NCI-H2029 (cell line): ENCODE measurements around the gene BRPF1.
A peak's percentile ranks its signal among the peaks of the same experiment; 100 is the strongest.

ENCODE experiments used
- DNase-seq: peaks from one replicate; lab custom pipeline; 2025; lab: John Stamatoyannopoulos, UW

BRPF1 gene

DNA sequence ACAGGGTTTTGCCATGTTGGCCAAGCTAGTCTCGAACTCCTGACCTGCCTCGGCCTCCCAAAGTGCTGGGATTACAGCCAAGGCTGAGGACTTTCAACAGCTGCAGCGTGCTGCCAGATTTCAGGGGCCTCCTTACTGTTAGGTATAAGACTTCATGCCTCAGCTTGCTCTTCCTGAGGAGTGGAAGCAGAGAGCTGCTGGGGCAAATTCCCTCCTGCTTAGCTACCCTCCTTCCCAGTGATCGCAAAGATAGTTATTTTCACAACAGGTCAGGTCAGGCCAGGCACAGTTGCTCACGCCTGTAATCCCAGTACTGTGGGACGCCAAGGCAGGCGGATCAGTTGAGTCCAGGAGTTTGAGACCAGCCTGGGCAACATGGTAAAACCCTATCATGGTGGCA, 30.5 kb upstream of the BRPF1 start:
- no peak for DNase-seq

DNA sequence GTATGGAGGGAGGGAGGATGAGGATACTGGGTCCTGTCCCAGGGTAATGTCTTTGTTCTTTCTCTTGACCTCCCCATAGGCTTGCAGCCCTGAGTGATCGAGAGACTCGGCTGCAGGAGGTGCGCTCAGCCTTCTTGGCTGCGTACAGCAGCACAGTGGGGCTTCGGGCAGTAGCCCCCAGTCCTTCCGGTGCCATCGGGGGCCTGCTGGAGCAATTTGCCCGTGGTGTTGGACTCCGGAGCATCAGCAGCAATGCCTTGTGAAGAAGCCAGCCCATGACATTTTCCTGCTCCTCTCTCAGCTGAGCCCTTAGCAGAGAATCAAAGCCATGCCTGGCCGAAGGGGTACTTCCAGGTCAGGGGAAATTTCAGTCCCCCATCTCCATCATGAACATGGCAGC, 29.8 kb upstream of the BRPF1 start:
- DNase-seq, result no peak

DNA sequence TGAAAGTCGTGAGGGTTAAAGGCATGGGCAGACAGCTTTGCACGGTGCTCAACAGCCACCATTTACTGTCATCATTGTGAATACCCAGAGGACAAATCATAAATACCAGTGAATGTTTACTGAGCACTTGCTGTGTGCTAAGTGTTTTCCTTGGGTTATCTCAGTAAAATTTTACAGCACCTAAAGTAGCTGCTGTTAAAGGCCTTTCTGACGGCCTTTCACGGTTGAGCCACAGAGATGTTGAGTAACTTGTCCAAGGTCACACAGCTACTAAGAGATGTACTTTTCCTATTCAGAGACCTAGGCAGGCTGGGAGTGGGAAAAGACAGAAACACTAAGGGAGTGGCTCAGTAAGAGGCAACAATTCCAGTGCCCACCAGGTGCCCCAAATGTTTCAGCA, 28.3 kb upstream of the BRPF1 start:
- DNase-seq, result no peak

DNA sequence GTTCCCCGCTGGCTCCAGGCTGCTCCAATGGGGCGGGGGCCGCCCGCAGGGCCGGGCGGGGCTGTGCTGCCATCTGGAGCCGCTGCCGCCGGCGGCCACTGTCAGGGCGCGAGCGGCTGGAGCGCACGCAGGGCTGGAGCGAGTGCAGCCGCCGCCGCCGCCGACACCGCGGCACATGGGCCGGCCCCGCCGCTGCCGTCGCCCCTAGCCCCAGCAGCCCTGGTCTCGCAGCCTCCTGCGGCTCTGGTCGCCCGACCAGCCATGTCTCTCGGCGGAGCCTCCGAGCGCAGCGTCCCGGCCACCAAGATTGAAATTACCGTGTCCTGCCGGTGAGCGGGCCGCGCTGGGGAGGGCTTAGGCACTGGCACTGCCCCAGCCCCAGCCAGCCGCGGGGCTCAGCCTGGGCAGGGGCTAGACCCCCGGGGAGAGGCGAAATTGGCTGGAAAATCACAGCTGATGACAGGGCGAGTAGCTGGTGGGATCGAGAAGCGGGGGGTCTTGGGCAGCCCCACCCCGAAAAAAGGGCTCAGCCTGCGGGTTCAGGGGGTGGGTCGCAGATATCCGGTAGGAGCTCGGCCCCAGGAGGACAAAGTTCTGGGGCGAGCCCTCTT, 27.7 kb upstream of the BRPF1 start, which contains the start of gene CPNE9:
Gene CPNE9 (plus strand): TSS at position 98 of the 611 bp plus-strand sequence. CDS start 164 bp downstream, at position 262.
- no peak for DNase-seq

DNA sequence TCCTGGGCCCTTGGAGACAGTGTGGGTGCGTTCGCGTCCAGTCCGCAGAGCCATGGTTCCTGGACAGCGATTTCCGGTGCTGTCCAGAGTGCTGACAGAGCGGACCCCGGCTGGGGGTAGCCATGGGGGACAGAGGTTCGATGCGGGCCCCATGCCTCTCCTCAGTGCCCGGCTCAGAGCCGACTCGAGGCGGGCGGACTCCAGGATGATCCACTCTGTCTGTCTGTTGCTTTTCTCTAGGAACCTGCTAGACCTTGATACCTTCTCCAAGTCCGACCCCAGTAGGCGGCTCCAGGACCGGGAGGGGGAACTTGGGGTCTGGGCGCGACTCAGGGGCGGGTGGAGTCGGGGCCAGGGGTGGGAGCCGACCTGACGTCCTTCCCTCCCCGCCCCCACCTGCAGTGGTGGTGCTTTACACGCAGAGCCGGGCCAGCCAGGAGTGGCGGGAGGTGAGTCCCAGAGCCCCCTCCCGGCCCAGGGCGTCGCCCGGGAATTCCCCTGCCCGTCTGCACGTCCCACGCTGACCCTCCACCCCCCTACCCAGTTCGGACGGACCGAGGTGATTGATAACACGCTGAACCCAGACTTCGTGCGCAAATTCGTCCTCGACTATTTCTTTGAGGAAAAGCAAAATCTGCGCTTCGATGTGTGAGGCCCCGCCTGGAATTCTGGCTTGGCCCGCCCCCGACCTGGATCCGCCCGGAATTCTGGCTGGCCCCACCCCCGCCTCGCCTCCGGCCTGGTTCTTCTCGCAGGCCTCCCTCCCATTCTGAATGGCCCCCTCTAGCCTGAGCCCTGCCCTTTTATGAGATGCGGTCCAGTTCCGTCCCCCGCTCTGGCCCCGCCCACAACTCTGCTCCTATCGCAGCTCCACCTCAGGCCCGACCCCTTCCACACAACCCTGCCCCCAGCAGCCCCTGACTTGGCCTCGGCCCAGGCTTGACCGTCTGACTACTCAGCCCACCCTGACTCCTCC, 26.9 kb upstream of the BRPF1 start:
- peak; percentile 73 for DNase-seq

DNA sequence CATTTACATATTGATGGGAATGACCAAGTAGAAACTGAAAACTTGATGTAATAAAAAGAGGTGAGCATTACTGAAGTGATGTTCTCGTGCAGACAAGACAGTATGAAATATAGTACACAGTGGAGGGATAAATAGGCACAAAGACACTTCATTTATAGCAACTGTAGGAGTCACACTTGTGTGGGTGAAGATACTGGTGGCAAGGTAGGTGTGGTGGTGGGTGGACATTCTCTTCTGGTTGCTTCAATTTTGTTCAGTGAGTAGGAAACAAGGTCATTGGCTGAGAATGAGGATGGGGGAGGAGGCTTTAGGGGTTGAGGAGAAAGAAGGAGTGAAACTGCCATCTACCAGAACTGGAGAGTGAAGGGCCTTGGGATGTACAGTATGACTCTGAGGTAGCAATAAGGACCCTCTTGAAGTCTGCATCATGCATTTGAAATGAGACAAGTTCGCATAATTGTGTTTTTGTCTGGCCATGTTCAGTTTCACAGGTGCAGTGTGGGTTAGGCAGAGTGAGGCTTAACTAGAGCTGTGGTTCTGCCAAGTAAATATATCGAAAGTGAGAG, 21.3 kb upstream of the BRPF1 start:
- no peak for DNase-seq

DNA sequence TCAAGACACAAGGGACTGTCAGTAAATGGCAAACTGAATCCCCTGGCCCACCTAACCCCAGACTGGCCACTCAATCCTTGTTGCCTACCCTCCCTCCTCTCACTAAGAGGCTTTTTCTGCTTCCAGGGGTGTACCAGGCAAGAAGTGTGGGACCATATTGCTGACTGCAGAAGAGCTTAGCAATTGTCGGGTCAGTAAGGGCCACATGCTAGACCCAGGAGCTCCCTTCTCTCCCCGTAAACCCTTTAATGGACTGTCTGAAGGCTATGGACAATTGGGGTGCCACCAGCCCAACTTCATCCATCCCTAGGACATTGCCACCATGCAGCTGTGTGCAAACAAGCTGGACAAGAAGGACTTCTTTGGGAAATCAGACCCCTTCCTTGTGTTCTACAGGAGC, 19.1 kb upstream of the BRPF1 start:
- no peak for DNase-seq

DNA sequence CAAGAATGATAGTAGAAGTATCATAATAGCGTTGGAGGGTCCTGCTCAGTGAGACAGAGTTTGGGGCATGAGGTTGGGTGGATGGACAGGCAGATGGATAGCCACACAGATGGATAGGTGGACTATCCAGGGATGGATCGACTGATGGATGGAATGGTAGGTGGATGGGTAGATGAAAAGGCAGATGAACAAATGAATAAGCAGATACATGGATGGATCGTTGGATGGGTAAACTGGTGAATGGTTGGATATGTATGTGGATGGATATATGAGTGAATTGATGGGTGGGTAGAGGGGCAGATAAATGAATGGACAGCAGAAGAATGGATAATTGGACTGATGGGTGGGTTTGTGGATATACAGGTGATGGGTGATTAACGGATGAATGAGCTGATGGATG, 18.4 kb upstream of the BRPF1 start:
- no peak for DNase-seq

DNA sequence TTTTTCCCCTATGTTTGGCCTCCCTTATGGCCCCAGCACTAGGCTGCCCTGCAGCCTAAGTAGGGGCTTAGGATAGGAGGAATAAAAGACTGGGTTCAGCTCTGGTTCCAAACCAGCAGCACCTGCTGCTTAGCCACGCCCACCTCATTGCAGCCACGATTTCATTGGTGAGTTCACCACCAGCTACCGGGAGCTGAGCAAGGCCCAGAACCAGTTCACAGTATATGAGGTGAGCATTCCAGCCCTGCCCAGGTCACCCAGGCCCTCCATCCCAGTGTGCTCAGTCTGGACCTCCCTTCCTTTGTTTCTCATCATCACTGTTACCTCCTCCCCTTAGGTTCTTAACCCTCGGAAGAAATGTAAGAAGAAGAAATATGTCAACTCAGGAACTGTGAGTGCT, 16.4 kb upstream of the BRPF1 start:
- no peak for DNase-seq

DNA sequence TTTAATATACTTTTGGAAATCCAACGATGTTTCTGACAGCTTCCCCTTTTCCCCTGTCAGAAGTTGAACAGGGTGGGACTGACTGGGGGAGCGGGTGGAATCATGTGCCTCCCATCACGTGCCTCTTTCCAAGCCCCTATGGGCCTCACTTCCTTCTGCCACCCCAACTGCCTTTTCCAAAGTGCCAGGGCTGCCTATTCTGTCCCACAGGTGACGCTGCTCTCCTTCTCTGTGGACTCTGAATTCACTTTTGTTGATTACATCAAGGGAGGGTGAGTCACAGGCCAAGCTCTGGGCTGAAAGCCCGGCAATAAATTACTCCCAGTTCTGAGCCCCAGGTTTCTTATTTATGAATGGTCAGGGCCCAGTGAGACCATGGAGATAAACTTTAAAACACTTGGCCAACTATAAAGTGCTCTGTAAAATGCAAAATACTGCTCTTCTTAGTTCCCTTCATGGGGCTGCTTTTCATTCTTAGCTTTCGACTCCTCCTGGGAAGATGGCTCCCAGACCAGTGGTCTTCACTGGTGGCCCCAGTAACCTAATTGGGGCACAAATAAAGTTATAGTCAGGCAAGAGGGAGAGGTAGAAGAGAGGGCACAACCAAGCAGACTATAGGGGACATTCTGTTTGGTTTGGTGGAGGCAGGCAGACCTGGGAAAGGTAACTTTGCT, 15.6 kb upstream of the BRPF1 start:
- no peak for DNase-seq

DNA sequence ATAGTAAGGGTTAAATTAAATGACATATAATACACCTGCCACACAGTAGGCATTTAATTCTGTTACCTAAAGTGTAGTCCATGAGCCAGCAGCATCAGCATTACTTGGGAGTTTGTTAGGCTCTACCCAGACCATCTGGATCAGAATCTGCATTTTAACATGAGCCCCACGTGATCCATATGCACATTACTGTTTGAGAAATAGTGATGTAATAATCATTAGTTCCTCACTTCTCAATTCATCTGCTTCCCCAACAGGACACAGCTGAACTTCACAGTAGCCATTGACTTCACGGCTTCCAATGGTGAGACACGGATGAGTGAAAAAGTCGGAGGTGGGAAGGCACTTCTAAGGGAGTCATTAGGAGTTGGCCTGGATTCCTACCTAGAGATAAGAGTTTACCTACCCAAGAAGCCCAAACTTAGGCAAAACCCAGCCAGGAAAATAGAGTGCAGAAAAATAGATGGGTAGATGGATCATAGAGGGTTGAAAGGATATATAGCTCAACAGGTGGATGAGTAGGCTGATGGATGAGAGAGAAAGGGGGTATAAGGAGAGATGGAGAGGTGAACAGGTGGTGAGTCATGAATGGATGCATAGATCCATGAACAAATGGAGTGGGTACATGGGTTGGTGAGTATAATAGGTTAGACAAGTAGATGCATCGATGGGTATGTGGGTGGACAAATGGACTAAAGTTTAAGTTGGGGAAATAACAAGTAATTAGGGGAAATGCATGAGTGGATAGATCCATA, 14.6 kb upstream of the BRPF1 start:
- no peak for DNase-seq

DNA sequence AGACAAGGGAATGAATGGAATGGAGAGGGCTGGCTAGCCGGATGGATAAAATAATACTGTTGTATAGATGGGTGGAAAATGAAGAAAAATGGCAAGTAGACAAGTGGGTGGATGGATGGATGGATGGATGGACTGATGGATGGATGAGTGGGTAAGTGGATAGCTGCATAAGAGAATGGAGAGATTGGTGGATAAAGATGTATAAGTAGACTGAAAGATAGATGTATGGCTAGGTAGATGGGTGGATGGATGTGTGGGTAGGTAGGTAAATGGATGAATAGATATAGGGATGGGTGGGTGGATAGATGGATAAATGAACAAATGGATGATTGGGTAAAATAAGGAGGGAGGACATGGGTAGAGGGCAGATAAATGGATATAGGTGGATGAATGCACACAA, 14.0 kb upstream of the BRPF1 start:
- no peak for DNase-seq

DNA sequence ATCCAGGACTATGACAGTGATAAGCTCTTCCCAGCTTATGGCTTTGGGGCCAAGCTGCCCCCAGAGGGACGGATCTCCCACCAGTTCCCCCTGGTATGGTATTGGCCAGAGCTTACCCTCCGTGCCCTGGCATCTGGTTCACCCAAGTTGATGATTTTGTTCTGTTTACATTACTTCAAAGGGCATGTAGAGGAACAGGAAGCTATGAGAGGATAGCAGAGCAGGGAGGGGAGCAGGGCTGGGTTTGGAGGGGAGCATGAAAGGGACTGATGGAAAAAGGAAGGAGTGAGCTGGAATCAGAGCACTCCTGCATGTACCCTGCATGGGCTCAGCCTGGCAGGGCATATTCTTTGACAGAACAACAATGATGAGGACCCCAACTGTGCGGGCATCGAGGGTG, 13.4 kb upstream of the BRPF1 start:
- no peak for DNase-seq

DNA sequence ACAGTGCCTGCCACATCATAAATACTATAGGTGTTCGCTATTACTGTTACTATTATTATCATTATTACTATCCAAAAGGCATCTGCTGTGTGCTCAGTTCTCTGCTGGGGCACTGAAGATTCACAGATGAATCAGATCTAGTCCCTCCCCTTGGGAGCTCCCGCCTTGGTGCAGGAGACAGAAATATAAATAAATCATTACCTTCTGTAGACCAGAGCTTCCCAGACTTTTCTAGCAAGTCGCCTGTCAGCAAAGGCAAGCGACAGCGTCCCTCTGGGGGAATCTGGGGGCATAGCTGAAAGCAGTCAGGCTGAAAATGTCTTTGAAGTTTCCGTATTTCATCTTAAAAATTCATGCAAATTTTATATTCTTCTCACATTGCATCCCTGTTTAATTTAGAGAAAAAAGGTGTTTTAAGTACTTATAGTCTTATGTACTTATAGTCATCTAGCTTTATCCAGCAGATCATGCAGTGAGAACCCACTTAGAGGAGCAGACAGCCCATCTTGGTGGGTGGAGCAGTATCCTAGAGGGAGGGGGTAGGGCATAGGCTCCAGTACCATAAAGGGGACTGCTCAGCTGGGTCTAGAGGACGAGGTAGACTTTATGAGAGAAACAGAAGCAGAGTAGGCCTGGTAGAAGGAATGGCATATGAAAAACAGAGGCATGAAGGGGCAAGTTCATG, 10.4 kb upstream of the BRPF1 start:
- DNase-seq, result no peak

DNA sequence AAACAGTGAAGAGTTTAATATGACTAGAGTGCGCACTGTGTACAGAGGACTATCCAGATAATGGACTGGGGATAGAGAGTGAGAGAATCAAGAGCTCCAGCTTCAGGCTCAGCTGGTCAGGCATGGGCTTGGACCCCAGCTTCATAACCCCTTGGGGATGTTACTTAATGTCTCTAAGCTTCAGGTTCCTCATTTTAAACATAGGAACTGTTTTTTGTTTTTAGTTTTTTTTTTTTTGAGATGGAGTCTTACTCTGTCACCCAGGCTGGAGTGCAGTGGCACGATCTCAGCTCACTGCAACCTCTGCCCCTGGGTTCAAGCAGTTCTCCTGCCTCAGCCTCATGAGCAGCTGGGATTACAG, 9.9 kb upstream of the BRPF1 start:
- no peak for DNase-seq

DNA sequence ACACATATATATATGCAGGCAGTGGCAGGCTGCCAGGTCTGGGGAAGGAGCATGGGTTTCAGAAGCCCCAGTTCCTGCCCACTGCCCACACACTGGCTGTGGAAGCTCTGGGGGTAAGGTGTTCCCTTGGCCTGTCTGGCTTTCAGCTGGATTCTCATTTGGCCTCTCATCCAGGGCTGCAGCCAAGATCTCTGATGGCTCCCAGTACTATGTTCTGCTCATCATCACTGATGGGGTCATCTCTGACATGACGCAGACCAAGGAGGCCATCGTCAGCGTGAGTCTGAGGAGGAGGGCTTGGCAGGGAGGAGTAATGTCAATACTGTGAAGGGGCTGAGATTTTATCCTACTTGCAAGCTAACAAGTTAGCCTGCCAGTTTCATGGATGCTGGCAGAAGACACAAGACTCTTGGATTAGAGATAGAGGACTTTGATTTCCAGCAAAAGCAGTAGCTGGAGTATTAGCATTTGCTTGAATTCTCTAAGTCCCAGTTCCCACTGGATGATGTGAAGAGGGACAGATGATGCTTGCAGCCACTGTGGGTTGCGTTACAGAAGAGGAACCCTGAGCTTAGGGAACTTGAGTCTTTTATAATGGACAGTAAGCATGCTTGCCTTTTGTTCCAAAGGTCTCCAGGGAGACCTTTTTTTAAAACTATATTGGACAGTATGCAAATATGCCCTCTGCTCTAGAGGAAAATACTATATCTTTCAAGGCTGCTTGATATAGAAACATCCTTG, 5.6 kb upstream of the BRPF1 start:
- DNase-seq, result no peak

DNA sequence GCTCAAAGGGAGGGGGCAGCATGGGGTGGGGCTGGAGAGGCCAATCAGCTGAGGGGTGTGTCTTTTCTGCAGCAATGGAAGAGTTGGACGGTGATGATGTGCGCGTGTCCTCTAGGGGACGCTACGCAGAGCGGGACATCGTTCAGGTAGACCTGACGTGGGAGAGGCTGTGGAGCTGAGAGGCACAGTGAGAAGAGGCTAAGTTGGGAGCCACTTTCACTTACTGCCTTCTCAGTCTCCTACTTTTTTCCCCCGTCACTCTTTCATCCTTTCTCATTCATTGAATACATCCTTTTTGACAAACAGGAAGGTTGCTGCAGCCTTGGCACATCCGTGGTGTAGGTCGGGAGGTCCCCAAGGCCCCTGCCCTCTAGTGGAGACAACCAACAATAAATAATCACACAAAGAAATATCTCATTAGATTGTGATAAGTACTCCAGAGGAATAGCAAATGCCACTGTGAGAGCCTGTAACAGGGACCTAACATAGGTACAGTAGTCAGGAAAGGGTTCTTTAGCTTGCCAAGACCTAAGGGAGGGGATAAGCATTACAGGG, 4.4 kb upstream of the BRPF1 start:
- DNase-seq, result no peak

DNA sequence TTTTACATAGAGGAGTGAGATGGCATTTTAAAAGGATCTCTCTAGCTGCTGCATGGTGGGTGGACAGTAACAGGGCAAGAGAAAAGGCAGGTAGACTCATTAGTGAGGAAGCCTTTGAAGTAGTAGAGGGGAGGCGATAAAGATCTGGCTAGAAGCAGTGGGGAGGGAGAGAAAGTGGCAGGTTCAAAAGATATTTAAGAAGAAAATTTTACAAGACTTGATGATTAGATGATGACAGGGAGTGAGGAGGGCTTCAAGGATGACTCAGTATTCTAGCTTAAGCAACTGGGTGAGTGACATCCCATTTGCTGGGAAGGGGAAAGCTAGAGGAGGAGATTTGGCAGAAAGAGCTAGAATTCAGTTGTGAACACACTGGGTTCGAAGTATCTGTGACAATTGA, 3.8 kb upstream of the BRPF1 start:
- DNase-seq, result no peak

DNA sequence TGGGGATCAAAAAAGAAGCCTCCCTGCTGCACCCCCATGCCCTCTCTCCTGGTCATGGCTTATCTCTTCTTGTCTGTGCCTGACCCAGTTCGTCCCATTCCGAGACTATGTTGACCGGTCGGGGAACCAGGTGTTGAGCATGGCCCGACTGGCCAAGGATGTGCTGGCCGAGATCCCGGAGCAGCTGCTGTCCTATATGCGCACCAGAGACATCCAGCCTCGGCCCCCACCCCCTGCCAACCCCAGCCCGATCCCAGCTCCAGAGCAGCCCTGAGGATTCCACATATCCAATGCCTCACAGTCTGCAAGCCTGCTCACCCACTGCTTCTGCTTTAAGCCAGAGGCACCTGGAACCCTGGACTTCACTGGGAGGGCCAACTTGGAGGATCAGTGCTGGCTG, 2.1 kb upstream of the BRPF1 start:
- no peak for DNase-seq

DNA sequence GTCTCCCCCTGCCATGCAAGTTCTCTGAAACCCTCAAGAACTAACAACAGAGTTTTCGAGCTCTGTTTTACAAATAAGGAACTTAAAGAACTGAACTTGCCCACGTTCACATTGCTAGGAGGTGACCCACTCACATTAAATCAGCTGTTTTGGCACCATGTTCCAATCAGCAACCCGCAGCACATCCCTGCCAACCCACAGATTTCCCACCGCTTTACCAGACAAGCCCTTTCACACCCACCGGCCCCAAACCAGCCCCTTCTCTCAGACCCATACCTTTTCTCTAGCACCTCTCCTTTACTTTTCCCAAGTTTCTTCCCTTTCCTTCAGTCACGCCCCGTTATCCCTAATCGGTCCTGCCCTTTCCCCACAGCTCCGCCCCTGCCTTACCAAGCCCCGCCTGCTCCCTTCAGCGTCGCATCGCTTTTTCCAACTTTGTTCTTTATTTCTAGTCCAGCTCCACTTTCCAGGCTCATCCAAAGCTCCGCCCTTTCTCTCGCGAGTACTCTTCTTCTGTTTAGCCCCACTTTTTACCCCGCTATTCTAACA, 804 bp upstream of the BRPF1 start:
- peak; percentile 89 for DNase-seq
